DMS153 (cell line): ENCODE results near the gene PTPN4.
"Not testable (repeated sequence)": the region's sequence is repeated elsewhere in the genome, so short reads cannot be mapped to it uniquely, and the experiment has no call there.

ENCODE experiments used
- DNase-seq: peaks from one replicate; lab custom pipeline; 2025; lab: John Stamatoyannopoulos, UW

Gene PTPN4

GRCh38 chr2:119764832-119765231 is 5.1 kb downstream of the PTPN4 start:
- DNase-seq, result no peak

GRCh38 chr2:119765433-119766002 is 5.8 kb downstream of the PTPN4 start:
- DNase-seq, result no peak

GRCh38 chr2:119766944-119767343 is 7.2 kb downstream of the PTPN4 start:
- no peak for DNase-seq

- DNase-seq, result no peak
Observed at GRCh38 chr2:119768742-119769141, 9.0 kb downstream of the PTPN4 start.

GRCh38 chr2:119769645-119770044 is 9.9 kb downstream of the PTPN4 start:
- DNase-seq, result no peak

GRCh38 chr2:119771331-119771730 is 11.6 kb downstream of the PTPN4 start:
- no peak for DNase-seq

GRCh38 chr2:119772128-119772527 is 12.4 kb downstream of the PTPN4 start:
- no peak for DNase-seq

GRCh38 chr2:119772767-119773166 is 13.0 kb downstream of the PTPN4 start:
- DNase-seq, result no peak

GRCh38 chr2:119774026-119774425 is 14.3 kb downstream of the PTPN4 start:
- DNase-seq, result no peak

GRCh38 chr2:119775102-119775501 is 15.4 kb downstream of the PTPN4 start:
- DNase-seq, result no peak

GRCh38 chr2:119782308-119783027 is 22.7 kb downstream of the PTPN4 start:
- DNase-seq, result no peak

GRCh38 chr2:119784876-119785275 is 25.2 kb downstream of the PTPN4 start:
- DNase-seq, result no peak

GRCh38 chr2:119786295-119786694 is 26.6 kb downstream of the PTPN4 start:
- no peak for DNase-seq

- DNase-seq, result no peak
Observed at GRCh38 chr2:119788752-119789151, 29.0 kb downstream of the PTPN4 start.

GRCh38 chr2:119790466-119790865 is 30.7 kb downstream of the PTPN4 start:
- DNase-seq, result no peak

GRCh38 chr2:119792907-119793312 is 33.2 kb downstream of the PTPN4 start:
- no peak for DNase-seq

GRCh38 chr2:119794237-119794636 is 34.5 kb downstream of the PTPN4 start:
- no peak for DNase-seq

- DNase-seq, result no peak
Observed at GRCh38 chr2:119795309-119796303, 35.9 kb downstream of the PTPN4 start.

- DNase-seq, result no peak
Observed at GRCh38 chr2:119800376-119800902, 40.7 kb downstream of the PTPN4 start.

GRCh38 chr2:119801040-119801439 is 41.3 kb downstream of the PTPN4 start:
- DNase-seq, result no peak

- DNase-seq, result not testable (repeated sequence)
Observed at GRCh38 chr2:119801989-119802388, 42.3 kb downstream of the PTPN4 start.

- DNase-seq, result no peak
Observed at GRCh38 chr2:119803101-119803500, 43.4 kb downstream of the PTPN4 start.
